HUES48 (cell line): ENCODE data around the gene COCH.
"Not testable (repeated sequence)": the region's sequence is repeated elsewhere in the genome, so short reads cannot be mapped to it uniquely, and the experiment has no call there.

Experiments used
- H3K27ac ChIP-seq: one replicate; pipeline ENCODE4 v1.7.0; 2013; ENCODE audit warnings: low read depth, low read length, inconsistent platforms
- H3K27me3 ChIP-seq: 2 replicates; pipeline ENCODE4 v1.6.1; 2013; ENCODE audit warnings: mild to moderate bottlenecking, low read length; ENCODE audit not compliant: control insufficient read depth, insufficient read depth
- H3K36me3 ChIP-seq: 2 replicates; pipeline ENCODE4 v1.6.1; 2013; ENCODE audit warnings: low read length; ENCODE audit not compliant: control insufficient read depth, insufficient read depth
- H3K4me1 ChIP-seq: 2 replicates; pipeline ENCODE4 v1.6.1; 2013; ENCODE audit warnings: mild to moderate bottlenecking, low read length; ENCODE audit not compliant: control insufficient read depth, insufficient read depth
- H3K4me3 ChIP-seq: 2 replicates; pipeline ENCODE4 v1.5.1; 2013; ENCODE audit warnings: mild to moderate bottlenecking, low read depth, low read length
- H3K9ac ChIP-seq: 2 replicates; pipeline ENCODE4 v1.6.1; 2013; ENCODE audit warnings: mild to moderate bottlenecking, low read depth, low read length, moderate library complexity
- H3K9me3 ChIP-seq: 2 replicates; pipeline ENCODE4 v1.6.1; 2013; ENCODE audit warnings: low read length; ENCODE audit not compliant: control insufficient read depth, insufficient read depth

Gene COCH

DNA sequence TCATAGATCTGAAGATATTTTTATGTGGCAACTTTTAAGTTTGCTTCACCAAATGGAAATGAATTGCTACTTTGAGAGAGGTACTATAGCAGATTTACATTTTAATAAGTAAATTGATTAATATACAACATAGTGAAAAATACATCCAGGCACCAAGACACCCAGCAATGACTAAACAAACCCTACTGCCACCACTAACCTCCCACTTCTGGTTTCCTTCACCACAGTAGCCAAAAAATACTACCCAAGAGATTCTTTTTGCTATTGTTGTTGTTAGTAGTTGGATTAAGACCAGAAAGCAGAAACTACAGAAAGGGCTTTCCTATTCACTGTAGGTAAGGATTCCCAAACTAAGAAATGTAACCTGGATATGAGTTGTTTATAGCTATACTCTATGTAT lies 54.1 kb downstream of the COCH start:
- Histone ChIP-seq H3K36me3 (peaks cover 21% of the 10 kb centered on the region), H3K27me3 (no peaks in the 10 kb centered on the region), H3K9ac (no peak overlapping the region), H3K9me3 (no peaks in the 10 kb centered on the region), H3K4me3 (no peak overlapping the region), H3K27ac (no peak overlapping the region), H3K4me1 (peaks cover 7% of the 10 kb centered on the region; the same call in 1 of the 2 replicates)

- not testable (repeated sequence) for H3K9ac ChIP-seq, H3K4me1 ChIP-seq, H3K27ac ChIP-seq, H3K27me3 ChIP-seq, H3K4me3 ChIP-seq, H3K9me3 ChIP-seq
- peaks cover 56% of the 10 kb centered on the region for H3K36me3 ChIP-seq
These were observed 59.6 kb downstream of the COCH start for GRCh38 chr14:30933937-30934336.

GRCh38 chr14:30935445-30935844 lies 61.1 kb downstream of the COCH start:
- Histone ChIP-seq H3K36me3 (peaks cover 58% of the 10 kb centered on the region), H3K27ac (no peak overlapping the region), H3K9ac (no peak overlapping the region), H3K9me3 (no peaks in the 10 kb centered on the region), H3K4me1 (no peaks in the 10 kb centered on the region), H3K4me3 (no peak overlapping the region), H3K27me3 (no peaks in the 10 kb centered on the region)

DNA sequence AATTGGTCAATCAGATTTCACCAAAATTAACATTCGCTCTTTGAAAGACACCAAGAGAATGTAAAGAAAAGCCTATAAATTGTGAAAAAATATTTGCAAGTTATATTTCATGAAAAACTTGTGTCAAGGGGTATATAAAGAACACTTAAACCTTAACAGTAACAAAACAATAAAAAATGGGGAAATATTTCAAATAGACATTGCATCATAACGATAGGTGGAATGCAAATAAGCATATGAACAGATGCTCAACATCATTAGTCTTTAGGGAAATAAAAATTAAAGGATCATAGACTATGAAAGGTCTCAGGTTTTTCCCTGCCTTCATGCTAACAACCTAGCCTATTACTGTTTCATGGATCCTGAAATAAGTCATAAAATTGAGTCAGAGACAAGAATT lies 64.3 kb downstream of the COCH start:
- Histone ChIP-seq H3K36me3 (peaks cover 42% of the 10 kb centered on the region), H3K27me3 (no peaks in the 10 kb centered on the region), H3K9ac (no peak overlapping the region), H3K27ac (no peak overlapping the region), H3K4me3 (no peak overlapping the region), H3K9me3 (no peaks in the 10 kb centered on the region), H3K4me1 (no peaks in the 10 kb centered on the region)
